Measurements from ENCODE around the gene IFTAP.

IFTAP gene

DNA sequence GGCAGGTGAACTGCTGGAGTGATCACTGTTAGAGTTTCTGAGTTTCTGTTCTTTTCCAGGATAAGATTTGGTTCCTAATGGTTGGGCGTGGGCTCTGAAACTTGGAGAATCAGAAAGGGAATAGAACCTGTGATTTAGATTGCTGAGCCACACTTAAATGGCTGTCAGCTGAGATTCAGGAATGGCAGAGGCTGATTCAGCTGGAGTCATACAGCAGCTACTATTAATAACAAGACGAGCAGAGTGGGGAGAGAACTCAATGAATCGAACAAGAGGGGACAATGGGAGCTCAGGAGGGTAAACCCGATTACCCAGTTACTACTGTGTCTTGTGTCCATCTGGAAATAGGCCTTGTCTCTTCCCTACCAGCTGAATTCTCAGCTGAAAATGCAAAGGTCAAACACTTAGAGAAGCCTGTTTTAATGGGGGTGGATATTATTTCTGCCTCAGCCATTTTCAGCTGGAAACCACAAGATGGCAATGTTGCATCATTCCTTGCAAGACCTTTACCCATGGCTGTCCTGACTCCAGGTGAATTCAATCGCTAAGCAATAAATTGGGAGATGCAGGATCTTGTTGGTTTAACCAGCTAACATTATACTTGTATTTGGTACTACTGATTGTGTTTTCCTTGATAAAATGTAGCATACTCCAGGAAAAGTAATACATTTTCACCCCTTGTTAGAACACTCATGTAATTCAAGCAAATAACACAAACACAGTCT, 108.2 kb downstream of the IFTAP start:
- Histone ChIP-seq H4K20me1 (ENCODE audit: insufficient read depth, low read length) (no peaks in the 10 kb centered on the region), H3K27me3 (ENCODE audit: insufficient read depth, low read length, poor library complexity) (no peaks in the 10 kb centered on the region), H3K9me3 (ENCODE audit: insufficient read depth, low read length, severe bottlenecking) (no peaks in the 10 kb centered on the region), H3K9ac (ENCODE audit: low read depth, low read length) (peak overlapping the region; percentile 61), H3K4me3 (ENCODE audit: low read depth in 1 of 2, low read length in 2 of 2) (no peak overlapping the region), H3K4me2 (ENCODE audit: insufficient read depth, low read length) (no peak overlapping the region; the same call in 1 of the 2 replicates), H3K36me3 (ENCODE audit: insufficient read depth, low read length) (no peaks in the 10 kb centered on the region), H3K27ac (ENCODE audit: low read length) (peak overlapping the region; percentile 92), H2AFZ (ENCODE audit: low read depth, low read length) (peak overlapping the region; percentile 69), H3K4me1 (ENCODE audit: insufficient read depth, low read length) (peaks cover 58% of the 10 kb centered on the region), H3K79me2 (ENCODE audit: insufficient read depth, low read length) (peaks cover 24% of the 10 kb centered on the region)
- TF ChIP-seq CTCF (IDR thresholded peaks at IDR 0.05; ENCODE audit: borderline replicate concordance, extremely low read depth, low read length, poor library complexity, severe bottlenecking), result peak; percentile 98
- no peak for TF ChIP-seq EZH2 (IDR thresholded peaks at IDR 0.05; ENCODE audit: borderline replicate concordance, low read depth, low read length, severe bottlenecking)
- ATAC-seq (ENCODE audit: insufficient read depth, low read depth) (peak; percentile 61), DNase-seq (peak; percentile 68)

DNA sequence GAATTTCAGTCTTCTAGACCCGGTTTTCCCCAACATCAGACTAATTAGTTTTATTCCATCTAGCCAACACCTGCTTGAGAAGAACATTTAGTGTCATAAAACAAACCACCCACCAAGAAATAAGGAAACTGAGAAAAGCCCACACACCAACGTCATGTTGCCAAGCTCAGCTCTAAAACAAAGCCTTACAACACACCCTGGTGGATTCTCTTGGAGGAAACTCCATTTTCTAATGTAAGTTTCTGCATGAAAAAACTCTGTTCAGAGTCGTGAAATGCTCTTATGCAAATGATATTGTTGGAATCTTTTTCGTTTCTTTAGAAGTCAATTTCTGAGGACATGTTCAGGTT, 108.7 kb downstream of the IFTAP start:
- TF ChIP-seq CTCF (IDR thresholded peaks at IDR 0.05; ENCODE audit: borderline replicate concordance, extremely low read depth, low read length, poor library complexity, severe bottlenecking) (no peak), EZH2 (IDR thresholded peaks at IDR 0.05; ENCODE audit: borderline replicate concordance, low read depth, low read length, severe bottlenecking) (no peak)
- no peak overlapping the region for H3K9ac ChIP-seq (ENCODE audit: low read depth, low read length)
- H3K4me3 ChIP-seq (ENCODE audit: low read depth in 1 of 2, low read length in 2 of 2), result no peak overlapping the region
- ATAC-seq (ENCODE audit: insufficient read depth, low read depth) (no peak), DNase-seq (no peak)
- no peaks in the 10 kb centered on the region for H3K9me3 ChIP-seq (ENCODE audit: insufficient read depth, low read length, severe bottlenecking)
- H3K4me2 ChIP-seq (ENCODE audit: insufficient read depth, low read length), result no peak overlapping the region; the same call in 1 of the 2 replicates
- peak overlapping the region; percentile 92 for H3K27ac ChIP-seq (ENCODE audit: low read length)
- no peaks in the 10 kb centered on the region for H3K27me3 ChIP-seq (ENCODE audit: insufficient read depth, low read length, poor library complexity)
- H3K4me1 ChIP-seq (ENCODE audit: insufficient read depth, low read length), result peaks cover 53% of the 10 kb centered on the region
- peak overlapping the region; percentile 6; the same call in 1 of the 2 replicates for H2AFZ ChIP-seq (ENCODE audit: low read depth, low read length)
- no peaks in the 10 kb centered on the region for H3K36me3 ChIP-seq (ENCODE audit: insufficient read depth, low read length)
- H4K20me1 ChIP-seq (ENCODE audit: insufficient read depth, low read length), result no peaks in the 10 kb centered on the region
- H3K79me2 ChIP-seq (ENCODE audit: insufficient read depth, low read length), result peaks cover 20% of the 10 kb centered on the region
